HG03060 (cell line): ENCODE results near the gene VAC14.

Source experiments
- ATAC-seq: cut with Tn5 transposase; IDR thresholded peaks from one replicate; pipeline ENCODE4 v1.9.1; 2021; ENCODE audit warnings: low read depth, moderate number of reproducible peaks; ENCODE audit not compliant: unreplicated experiment

VAC14 gene

GRCh38 chr16:70710422-70711210, 90.3 kb downstream of the VAC14 start:
- ATAC-seq: no peak

GRCh38 chr16:70709942-70710341, 91.0 kb downstream of the VAC14 start:
- no peak for ATAC-seq

- ATAC-seq: no peak
Measured at GRCh38 chr16:70709457-70709856, 91.5 kb downstream of the VAC14 start.

GRCh38 chr16:70708366-70709246, 92.4 kb downstream of the VAC14 start:
- no peak for ATAC-seq

GRCh38 chr16:70706948-70707465, 94.0 kb downstream of the VAC14 start:
- no peak for ATAC-seq

- ATAC-seq: no peak
Measured at GRCh38 chr16:70705056-70705455, 95.9 kb downstream of the VAC14 start.

GRCh38 chr16:70704586-70704985, 96.4 kb downstream of the VAC14 start:
- ATAC-seq: no peak

GRCh38 chr16:70703835-70704381, 97.0 kb downstream of the VAC14 start:
- ATAC-seq: no peak

GRCh38 chr16:70703041-70703834, 97.7 kb downstream of the VAC14 start:
- no peak for ATAC-seq

GRCh38 chr16:70702624-70703023, 98.3 kb downstream of the VAC14 start:
- ATAC-seq: no peak

- no peak for ATAC-seq
Measured at GRCh38 chr16:70701998-70702397, 99.0 kb downstream of the VAC14 start.

- ATAC-seq: no peak
Measured at GRCh38 chr16:70701596-70701995, 99.4 kb downstream of the VAC14 start.

- ATAC-seq: no peak
Measured at GRCh38 chr16:70701036-70701435, 99.9 kb downstream of the VAC14 start.

- no peak for ATAC-seq
Measured at GRCh38 chr16:70700101-70701020, 100.6 kb downstream of the VAC14 start.

GRCh38 chr16:70699696-70700095, 101.3 kb downstream of the VAC14 start:
- ATAC-seq: no peak

- ATAC-seq: no peak
Measured at GRCh38 chr16:70698901-70699300, 102.1 kb downstream of the VAC14 start.

- no peak for ATAC-seq
Measured at GRCh38 chr16:70697594-70698170, 103.3 kb downstream of the VAC14 start.

GRCh38 chr16:70696952-70697593, 103.9 kb downstream of the VAC14 start:
- ATAC-seq: no peak
